SK-N-SH treated with all-trans-retinoic acid at 6 μM for 48 hours (cell line): ENCODE results near the gene RNF213.

ENCODE experiments used
- ATAC-seq: fragments of 200-7000 bp; cut with Tn5 transposase; 3 replicates; pipeline ENCODE4 v1.9.1; 2020; ENCODE audit warnings: mild to moderate bottlenecking, moderate library complexity
- ARNTL ChIP-seq: fragments of 450-650 bp; formaldehyde crosslinking; IDR thresholded peaks from 2 replicates; pipeline ENCODE4 v1.5.0; 2020; ENCODE audit warnings: low read depth, mild to moderate bottlenecking, moderate library complexity, borderline replicate concordance
- CSDC2 ChIP-seq: fragments of 250-450 bp; sonication (Bioruptor Pico); IDR thresholded peaks from 2 replicates; pipeline ENCODE4 v1.5.0; 2020; ENCODE audit warnings: mild to moderate bottlenecking, moderate library complexity
- ESRRG ChIP-seq: fragments of 250-450 bp; sonication (Bioruptor Pico); IDR thresholded peaks from 2 replicates; pipeline ENCODE4 v1.6.1; 2021; ENCODE audit warnings: mild to moderate bottlenecking
- GLIS3 ChIP-seq: fragments of 250-450 bp; sonication (Bioruptor Pico); IDR thresholded peaks from 2 replicates; pipeline ENCODE4 v1.5.0; 2020; ENCODE audit warnings: mild to moderate bottlenecking, moderate library complexity
- ISL1 ChIP-seq: fragments of 250-450 bp; sonication (Bioruptor Pico); IDR thresholded peaks from 2 replicates; pipeline ENCODE4 v2.1.2; 2022; ENCODE audit warnings: mild to moderate bottlenecking, moderate library complexity
- PPARA ChIP-seq: fragments of 250-450 bp; sonication (Bioruptor Pico); IDR thresholded peaks from 2 replicates; pipeline ENCODE4 v1.5.0; 2020; ENCODE audit warnings: mild to moderate bottlenecking, borderline replicate concordance
- RARB ChIP-seq: fragments of 250-450 bp; sonication (Bioruptor Pico); IDR thresholded peaks from 2 replicates; pipeline ENCODE4 v1.8.0; 2021; ENCODE audit warnings: mild to moderate bottlenecking, moderate library complexity
- SNAI2 ChIP-seq: fragments of 250-450 bp; sonication (Bioruptor Pico); IDR thresholded peaks from 2 replicates; pipeline ENCODE4 v1.5.0; 2020; ENCODE audit warnings: mild to moderate bottlenecking, moderate library complexity
- TCF4 ChIP-seq: fragments of 250-450 bp; sonication (Bioruptor Pico); IDR thresholded peaks from 2 replicates; pipeline ENCODE4 v1.8.0; 2021; ENCODE audit warnings: mild to moderate bottlenecking, moderate library complexity, borderline replicate concordance
- TOX ChIP-seq: fragments of 250-450 bp; sonication (Bioruptor Pico); IDR thresholded peaks from 2 replicates; pipeline ENCODE4 v1.8.0; 2021; ENCODE audit warnings: mild to moderate bottlenecking, moderate library complexity, borderline replicate concordance
- ZC3H10 ChIP-seq: fragments of 250-450 bp; sonication (Bioruptor Pico); IDR thresholded peaks from 2 replicates; pipeline ENCODE4 v1.5.1; 2021; ENCODE audit warnings: mild to moderate bottlenecking, moderate library complexity
- ZFP3 ChIP-seq: fragments of 250-450 bp; sonication (Bioruptor Pico); IDR thresholded peaks from 2 replicates; pipeline ENCODE4 v1.5.0; 2020; ENCODE audit warnings: mild to moderate bottlenecking, moderate library complexity
- ZFP30 ChIP-seq: fragments of 450-650 bp; formaldehyde crosslinking; IDR thresholded peaks from 2 replicates; pipeline ENCODE4 v1.5.0; 2022; ENCODE audit warnings: mild to moderate bottlenecking, moderate library complexity
- ZNF565 ChIP-seq: fragments of 450-650 bp; formaldehyde crosslinking; conservative IDR thresholded peaks from 2 replicates; pipeline ENCODE4 v1.5.0; 2020; ENCODE audit warnings: low read depth, mild to moderate bottlenecking, moderate library complexity
- ZNF70 ChIP-seq: fragments of 450-650 bp; formaldehyde crosslinking; IDR thresholded peaks from 2 replicates; pipeline ENCODE4 v1.5.0; 2020; ENCODE audit warnings: mild to moderate bottlenecking, moderate library complexity
- TF ChIP-seq, protein P1 (sequence below): fragments of 250-450 bp; sonication (Bioruptor Pico); IDR thresholded peaks from 2 replicates; pipeline ENCODE4 v1.5.0; 2020; ENCODE audit warnings: mild to moderate bottlenecking, moderate library complexity
- TF ChIP-seq, protein P2 (sequence below): fragments of 250-450 bp; sonication (Bioruptor Pico); IDR thresholded peaks from 2 replicates; pipeline ENCODE4 v1.5.1; 2020; ENCODE audit warnings: low read depth, mild to moderate bottlenecking, moderate library complexity
- TF ChIP-seq, protein P3 (sequence below): fragments of 250-450 bp; sonication (Bioruptor Pico); IDR thresholded peaks from 2 replicates; pipeline ENCODE4 v1.5.1; 2021; ENCODE audit warnings: mild to moderate bottlenecking, moderate library complexity
- TF ChIP-seq, protein P4 (sequence below): fragments of 250-450 bp; sonication (Bioruptor Pico); IDR thresholded peaks from 2 replicates; pipeline ENCODE4 v1.8.0; 2020; ENCODE audit warnings: mild to moderate bottlenecking, moderate library complexity, borderline replicate concordance
- TF ChIP-seq, protein P5 (sequence below): fragments of 250-450 bp; sonication (Bioruptor Pico); IDR thresholded peaks from 2 replicates; pipeline ENCODE4 v1.8.0; 2021; ENCODE audit warnings: low read depth, mild to moderate bottlenecking, moderate library complexity, borderline replicate concordance

The RNF213 gene

DNA sequence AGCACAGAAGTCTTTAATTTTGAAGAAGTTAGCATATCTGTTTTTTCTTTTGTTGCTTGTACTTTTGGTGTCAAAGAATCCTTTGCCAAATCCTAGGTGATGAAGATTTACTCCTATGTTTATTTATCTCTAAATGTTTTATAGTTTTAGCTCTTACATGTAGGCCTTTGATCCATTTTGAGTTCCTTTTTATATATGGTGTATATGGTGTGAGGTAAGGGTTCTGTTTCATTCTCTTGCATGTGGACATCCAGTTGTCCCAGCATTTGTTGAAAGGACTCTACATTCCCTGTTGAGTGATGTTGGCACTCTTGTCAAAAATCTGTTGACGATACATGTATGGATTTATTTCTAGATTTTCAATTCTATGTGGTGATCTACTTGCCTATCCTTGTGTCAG is 62.2 kb downstream of the RNF213 start (continued):
- TF ChIP-seq, protein P1, sequence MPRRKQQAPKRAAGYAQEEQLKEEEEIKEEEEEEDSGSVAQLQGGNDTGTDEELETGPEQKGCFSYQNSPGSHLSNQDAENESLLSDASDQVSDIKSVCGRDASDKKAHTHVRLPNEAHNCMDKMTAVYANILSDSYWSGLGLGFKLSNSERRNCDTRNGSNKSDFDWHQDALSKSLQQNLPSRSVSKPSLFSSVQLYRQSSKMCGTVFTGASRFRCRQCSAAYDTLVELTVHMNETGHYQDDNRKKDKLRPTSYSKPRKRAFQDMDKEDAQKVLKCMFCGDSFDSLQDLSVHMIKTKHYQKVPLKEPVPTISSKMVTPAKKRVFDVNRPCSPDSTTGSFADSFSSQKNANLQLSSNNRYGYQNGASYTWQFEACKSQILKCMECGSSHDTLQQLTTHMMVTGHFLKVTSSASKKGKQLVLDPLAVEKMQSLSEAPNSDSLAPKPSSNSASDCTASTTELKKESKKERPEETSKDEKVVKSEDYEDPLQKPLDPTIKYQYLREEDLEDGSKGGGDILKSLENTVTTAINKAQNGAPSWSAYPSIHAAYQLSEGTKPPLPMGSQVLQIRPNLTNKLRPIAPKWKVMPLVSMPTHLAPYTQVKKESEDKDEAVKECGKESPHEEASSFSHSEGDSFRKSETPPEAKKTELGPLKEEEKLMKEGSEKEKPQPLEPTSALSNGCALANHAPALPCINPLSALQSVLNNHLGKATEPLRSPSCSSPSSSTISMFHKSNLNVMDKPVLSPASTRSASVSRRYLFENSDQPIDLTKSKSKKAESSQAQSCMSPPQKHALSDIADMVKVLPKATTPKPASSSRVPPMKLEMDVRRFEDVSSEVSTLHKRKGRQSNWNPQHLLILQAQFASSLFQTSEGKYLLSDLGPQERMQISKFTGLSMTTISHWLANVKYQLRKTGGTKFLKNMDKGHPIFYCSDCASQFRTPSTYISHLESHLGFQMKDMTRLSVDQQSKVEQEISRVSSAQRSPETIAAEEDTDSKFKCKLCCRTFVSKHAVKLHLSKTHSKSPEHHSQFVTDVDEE (CRISPR knock-in tag): no peak
- TF ChIP-seq ZFP30 (CRISPR knock-in tag) (no peak), ZNF565 (CRISPR knock-in tag) (no peak), ZNF70 (no peak), CSDC2 (no peak)

DNA sequence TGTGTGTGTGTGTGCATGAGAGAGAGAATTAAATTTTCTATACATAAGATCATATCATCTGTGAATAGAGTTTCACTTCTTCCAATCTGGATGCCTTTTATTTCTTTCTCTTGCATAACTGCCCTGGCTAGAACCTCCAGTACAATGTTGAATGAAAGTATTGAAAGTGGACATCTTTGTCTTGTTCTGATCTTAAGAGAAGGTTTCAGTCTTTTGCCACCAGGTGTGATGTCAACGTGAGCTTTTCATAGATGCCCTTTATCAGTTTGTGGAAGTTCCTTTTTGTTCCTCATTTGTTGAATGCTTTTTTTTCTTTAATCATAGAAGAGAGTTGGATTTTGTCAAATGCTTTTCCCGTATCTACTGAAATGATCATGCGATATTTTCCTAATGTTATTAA is 63.3 kb downstream of the RNF213 start:
- no peak for ATAC-seq
- TF ChIP-seq PPARA (no peak), TCF4 (CRISPR knock-in tag) (no peak), GLIS3 (CRISPR knock-in tag) (no peak), TOX (CRISPR knock-in tag) (no peak), ISL1 (CRISPR knock-in tag) (no peak), ARNTL (no peak), RARB (CRISPR knock-in tag) (no peak), ZFP30 (CRISPR knock-in tag) (no peak), ZC3H10 (CRISPR knock-in tag) (no peak), SNAI2 (CRISPR knock-in tag) (no peak), ZFP3 (CRISPR knock-in tag) (no peak), ESRRG (CRISPR knock-in tag) (no peak)
- TF ChIP-seq, protein P1 (CRISPR knock-in tag): no peak
- TF ChIP-seq, protein P2, sequence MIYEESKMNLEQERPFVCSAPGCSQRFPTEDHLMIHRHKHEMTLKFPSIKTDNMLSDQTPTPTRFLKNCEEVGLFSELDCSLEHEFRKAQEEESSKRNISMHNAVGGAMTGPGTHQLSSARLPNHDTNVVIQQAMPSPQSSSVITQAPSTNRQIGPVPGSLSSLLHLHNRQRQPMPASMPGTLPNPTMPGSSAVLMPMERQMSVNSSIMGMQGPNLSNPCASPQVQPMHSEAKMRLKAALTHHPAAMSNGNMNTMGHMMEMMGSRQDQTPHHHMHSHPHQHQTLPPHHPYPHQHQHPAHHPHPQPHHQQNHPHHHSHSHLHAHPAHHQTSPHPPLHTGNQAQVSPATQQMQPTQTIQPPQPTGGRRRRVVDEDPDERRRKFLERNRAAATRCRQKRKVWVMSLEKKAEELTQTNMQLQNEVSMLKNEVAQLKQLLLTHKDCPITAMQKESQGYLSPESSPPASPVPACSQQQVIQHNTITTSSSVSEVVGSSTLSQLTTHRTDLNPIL (CRISPR knock-in tag): no peak
- TF ChIP-seq, protein P3, sequence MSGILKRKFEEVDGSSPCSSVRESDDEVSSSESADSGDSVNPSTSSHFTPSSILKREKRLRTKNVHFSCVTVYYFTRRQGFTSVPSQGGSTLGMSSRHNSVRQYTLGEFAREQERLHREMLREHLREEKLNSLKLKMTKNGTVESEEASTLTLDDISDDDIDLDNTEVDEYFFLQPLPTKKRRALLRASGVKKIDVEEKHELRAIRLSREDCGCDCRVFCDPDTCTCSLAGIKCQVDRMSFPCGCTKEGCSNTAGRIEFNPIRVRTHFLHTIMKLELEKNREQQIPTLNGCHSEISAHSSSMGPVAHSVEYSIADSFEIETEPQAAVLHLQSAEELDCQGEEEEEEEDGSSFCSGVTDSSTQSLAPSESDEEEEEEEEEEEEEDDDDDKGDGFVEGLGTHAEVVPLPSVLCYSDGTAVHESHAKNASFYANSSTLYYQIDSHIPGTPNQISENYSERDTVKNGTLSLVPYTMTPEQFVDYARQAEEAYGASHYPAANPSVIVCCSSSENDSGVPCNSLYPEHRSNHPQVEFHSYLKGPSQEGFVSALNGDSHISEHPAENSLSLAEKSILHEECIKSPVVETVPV (CRISPR knock-in tag): no peak
- TF ChIP-seq, protein P4, sequence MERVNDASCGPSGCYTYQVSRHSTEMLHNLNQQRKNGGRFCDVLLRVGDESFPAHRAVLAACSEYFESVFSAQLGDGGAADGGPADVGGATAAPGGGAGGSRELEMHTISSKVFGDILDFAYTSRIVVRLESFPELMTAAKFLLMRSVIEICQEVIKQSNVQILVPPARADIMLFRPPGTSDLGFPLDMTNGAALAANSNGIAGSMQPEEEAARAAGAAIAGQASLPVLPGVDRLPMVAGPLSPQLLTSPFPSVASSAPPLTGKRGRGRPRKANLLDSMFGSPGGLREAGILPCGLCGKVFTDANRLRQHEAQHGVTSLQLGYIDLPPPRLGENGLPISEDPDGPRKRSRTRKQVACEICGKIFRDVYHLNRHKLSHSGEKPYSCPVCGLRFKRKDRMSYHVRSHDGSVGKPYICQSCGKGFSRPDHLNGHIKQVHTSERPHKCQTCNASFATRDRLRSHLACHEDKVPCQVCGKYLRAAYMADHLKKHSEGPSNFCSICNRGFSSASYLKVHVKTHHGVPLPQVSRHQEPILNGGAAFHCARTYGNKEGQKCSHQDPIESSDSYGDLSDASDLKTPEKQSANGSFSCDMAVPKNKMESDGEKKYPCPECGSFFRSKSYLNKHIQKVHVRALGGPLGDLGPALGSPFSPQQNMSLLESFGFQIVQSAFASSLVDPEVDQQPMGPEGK: no peak
- TF ChIP-seq, protein P5, sequence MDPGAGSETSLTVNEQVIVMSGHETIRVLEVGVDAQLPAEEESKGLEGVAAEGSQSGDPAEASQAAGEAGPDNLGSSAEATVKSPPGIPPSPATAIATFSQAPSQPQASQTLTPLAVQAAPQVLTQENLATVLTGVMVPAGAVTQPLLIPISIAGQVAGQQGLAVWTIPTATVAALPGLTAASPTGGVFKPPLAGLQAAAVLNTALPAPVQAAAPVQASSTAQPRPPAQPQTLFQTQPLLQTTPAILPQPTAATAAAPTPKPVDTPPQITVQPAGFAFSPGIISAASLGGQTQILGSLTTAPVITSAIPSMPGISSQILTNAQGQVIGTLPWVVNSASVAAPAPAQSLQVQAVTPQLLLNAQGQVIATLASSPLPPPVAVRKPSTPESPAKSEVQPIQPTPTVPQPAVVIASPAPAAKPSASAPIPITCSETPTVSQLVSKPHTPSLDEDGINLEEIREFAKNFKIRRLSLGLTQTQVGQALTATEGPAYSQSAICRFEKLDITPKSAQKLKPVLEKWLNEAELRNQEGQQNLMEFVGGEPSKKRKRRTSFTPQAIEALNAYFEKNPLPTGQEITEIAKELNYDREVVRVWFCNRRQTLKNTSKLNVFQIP (CRISPR knock-in tag): no peak
